ENCODE measurements around the gene C1orf53. TPM values are rescaled to one million over a fixed set of nuclear protein-coding genes. Genes with fewer than 3 reads are reported as not detected.

C1orf53 gene
- total RNA-seq: 4.7 TPM

DNA sequence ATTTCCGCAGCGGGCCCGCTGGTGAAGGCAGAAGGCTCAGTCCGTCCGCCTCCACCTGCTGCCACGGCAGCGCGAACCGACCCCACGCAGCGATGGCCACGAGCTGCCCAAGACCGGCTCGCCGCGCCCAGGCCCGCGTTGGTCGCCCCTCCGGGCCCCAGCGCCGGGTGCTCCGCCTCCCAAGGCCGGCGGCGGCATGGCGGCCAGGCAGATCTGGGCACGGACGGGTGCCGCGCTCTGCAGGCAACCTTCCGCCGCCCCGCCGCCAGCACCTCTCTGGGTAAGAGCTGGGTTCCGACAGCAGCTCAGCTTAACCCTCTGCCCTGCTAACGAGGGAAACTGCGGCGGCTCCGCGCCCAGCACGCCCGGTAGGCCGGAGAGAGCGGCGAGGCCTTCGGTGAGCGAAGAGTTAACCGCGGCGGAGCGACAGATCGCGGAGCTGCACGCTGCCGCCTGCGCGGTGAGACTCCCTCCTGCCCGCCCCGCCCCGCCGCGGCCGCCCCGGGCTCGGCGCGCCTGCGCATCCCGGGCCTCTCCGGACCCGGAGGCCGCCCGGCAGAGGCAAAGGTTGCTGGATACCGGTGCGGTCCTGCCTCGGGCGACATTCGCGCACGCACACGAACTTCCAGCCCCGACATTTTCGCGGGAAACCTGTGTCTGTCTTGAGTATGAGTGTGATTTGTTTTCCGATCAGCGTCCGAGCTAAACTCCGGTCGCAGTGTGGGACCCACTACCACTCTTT is at the start of gene C1orf53:
Gene C1orf53, plus strand, starts transcription at position 177 of the 742 bp plus-strand sequence. Its CDS starts 20 bp downstream, at position 197.

Other genes with a start within 250 kb of the C1orf53 start
- gene DENND1B, start 127.2 kb upstream of the C1orf53 start, total RNA-seq: 53.3 TPM
- 15.4 TPM for gene LHX9, start 14.7 kb downstream of the C1orf53 start, total RNA-seq

All from camera-type eye (tissue), 1 donor.